H9 (cell line): ENCODE data around the gene CNTN2. TPM values are rescaled to one million over a fixed set of nuclear protein-coding genes. Genes with fewer than 3 reads are reported as not detected.

Source experiments
- DNase-seq: peaks from one replicate; pipeline ENCODE4 v3.0.0-alpha.2; 2017
- H2AFZ ChIP-seq: one replicate; pipeline ENCODE4 v1.6.1; 2013; ENCODE audit warnings: mild to moderate bottlenecking, low read length, control low read depth, moderate library complexity
- H2AK5ac ChIP-seq: 2 replicates; pipeline ENCODE4 v1.6.1; 2013; ENCODE audit warnings: low read length, control low read depth, mixed read lengths; ENCODE audit not compliant: insufficient read length
- H2BK120ac ChIP-seq: one replicate; pipeline ENCODE4 v1.6.1; 2013; ENCODE audit warnings: low read depth, mild to moderate bottlenecking, low read length, control low read depth, inconsistent platforms; ENCODE audit not compliant: poor library complexity, severe bottlenecking
- H2BK12ac ChIP-seq: 2 replicates; pipeline ENCODE4 v1.6.1; 2013; ENCODE audit warnings: low read length, control low read depth, mixed read lengths, low read depth; ENCODE audit not compliant: insufficient read length
- H2BK15ac ChIP-seq: 2 replicates; pipeline ENCODE4 v1.6.1; 2013; ENCODE audit warnings: low read depth, low read length, control low read depth
- H2BK20ac ChIP-seq: one replicate; pipeline ENCODE4 v1.6.1; 2013; ENCODE audit warnings: low read depth, mild to moderate bottlenecking, low read length, control low read depth, inconsistent platforms; ENCODE audit not compliant: poor library complexity, severe bottlenecking
- H2BK5ac ChIP-seq: 2 replicates; pipeline ENCODE4 v1.6.1; 2013; ENCODE audit warnings: low read length, control low read depth, mixed read lengths; ENCODE audit not compliant: insufficient read length
- H3K14ac ChIP-seq: 2 replicates; pipeline ENCODE4 v1.6.1; 2013; ENCODE audit warnings: low read length, control low read depth; ENCODE audit not compliant: insufficient read depth
- H3K18ac ChIP-seq: 2 replicates; pipeline ENCODE4 v1.6.1; 2013; ENCODE audit warnings: low read depth, mild to moderate bottlenecking, mixed read lengths, low read length, control low read depth; ENCODE audit not compliant: insufficient read length
- H3K23ac ChIP-seq: 2 replicates; pipeline ENCODE4 v1.6.1; 2013; ENCODE audit warnings: low read length, control low read depth, mixed read lengths, low read depth; ENCODE audit not compliant: insufficient read length
- H3K23me2 ChIP-seq: 2 replicates; pipeline ENCODE4 v1.6.1; 2013; ENCODE audit warnings: low read depth, mild to moderate bottlenecking, mixed read lengths, low read length, control low read depth; ENCODE audit not compliant: insufficient read length, poor library complexity, severe bottlenecking
- H3K27ac ChIP-seq: 2 replicates; pipeline ENCODE4 v1.5.1; 2013; ENCODE audit warnings: low read length, control low read depth, mixed read lengths, low read depth; ENCODE audit not compliant: insufficient read length
- H3K27me3 ChIP-seq: 2 replicates; pipeline ENCODE4 v1.6.1; 2013; ENCODE audit warnings: low read length, control low read depth, inconsistent platforms; ENCODE audit not compliant: insufficient read depth
- H3K4ac ChIP-seq: 2 replicates; pipeline ENCODE4 v1.6.1; 2013; ENCODE audit warnings: low read depth, mild to moderate bottlenecking, control low read depth, inconsistent platforms, low read length, moderate library complexity
- H3K4me1 ChIP-seq: 2 replicates; pipeline ENCODE4 v1.6.1; 2013; ENCODE audit warnings: low read length, control low read depth, inconsistent platforms; ENCODE audit not compliant: insufficient read depth
- H3K4me2 ChIP-seq: 2 replicates; pipeline ENCODE4 v1.6.1; 2013; ENCODE audit warnings: low read length, control low read depth, mixed read lengths; ENCODE audit not compliant: insufficient read length, insufficient read depth
- H3K56ac ChIP-seq: 2 replicates; pipeline ENCODE4 v1.6.1; 2013; ENCODE audit warnings: low read depth, mild to moderate bottlenecking, mixed read lengths, low read length, control low read depth; ENCODE audit not compliant: insufficient read length
- H3K79me1 ChIP-seq: 2 replicates; pipeline ENCODE4 v1.6.1; 2013; ENCODE audit warnings: low read depth, mild to moderate bottlenecking, moderate library complexity, low read length, control low read depth, inconsistent platforms; ENCODE audit not compliant: insufficient read depth, poor library complexity, severe bottlenecking
- H3K79me2 ChIP-seq: 2 replicates; pipeline ENCODE4 v1.6.1; 2013; ENCODE audit warnings: low read length, control low read depth, inconsistent platforms; ENCODE audit not compliant: insufficient read depth
- H3K9ac ChIP-seq: 2 replicates; pipeline ENCODE4 v1.6.1; 2013; ENCODE audit warnings: low read length, control low read depth, mixed read lengths; ENCODE audit not compliant: insufficient read length; ENCODE audit errors: extremely low read depth
- H3K9me3 ChIP-seq: one replicate; pipeline ENCODE4 v1.6.1; 2013; ENCODE audit warnings: low read depth, low read length, inconsistent platforms; ENCODE audit not compliant: control insufficient read depth
- H3T11ph ChIP-seq: one replicate; pipeline ENCODE4 v1.6.1; 2013; ENCODE audit warnings: mild to moderate bottlenecking, low read length, control low read depth, inconsistent platforms
- H4K20me1 ChIP-seq: one replicate; pipeline ENCODE4 v1.6.1; 2013; ENCODE audit not compliant: control insufficient read depth, insufficient read length, insufficient read depth
- H4K5ac ChIP-seq: 2 replicates; pipeline ENCODE4 v1.6.1; 2013; ENCODE audit warnings: low read depth, mild to moderate bottlenecking, mixed read lengths, low read length, control low read depth; ENCODE audit not compliant: insufficient read length
- H4K8ac ChIP-seq: replicated peaks from 2 replicates; pipeline ENCODE4 v1.6.1; 2013; ENCODE audit warnings: low read length, control low read depth, mixed read lengths, low read depth; ENCODE audit not compliant: insufficient read length
- H4K91ac ChIP-seq: 2 replicates; pipeline ENCODE4 v1.6.1; 2013; ENCODE audit warnings: low read depth, mild to moderate bottlenecking, moderate library complexity, mixed read lengths, low read length, control low read depth; ENCODE audit not compliant: insufficient read length
- H3K27ac Mint-ChIP-seq, 3 experiments: 2 replicates in 2 of 3; 3 replicates in 1 of 3; pipeline ENCODE4 v1.8.0; 2020 to 2021; ENCODE audit warnings: mixed read lengths in 3 of 3, mild to moderate bottlenecking in 1 of 3, moderate library complexity in 1 of 3
- H3K27me3 Mint-ChIP-seq: 2 replicates; pipeline ENCODE4 v1.8.0; 2021; ENCODE audit warnings: low read depth, mild to moderate bottlenecking, moderate library complexity, mixed read lengths
- H3K36me3 Mint-ChIP-seq, 3 experiments: 2 replicates in 2 of 3; 3 replicates in 1 of 3; pipeline ENCODE4 v1.8.0; 2020 to 2021; ENCODE audit warnings: low read depth in 3 of 3, mixed read lengths in 3 of 3; ENCODE audit not compliant: insufficient read depth in 1 of 3
- H3K4me1 Mint-ChIP-seq, 2 experiments: 2 replicates each; pipeline ENCODE4 v1.8.0; 2020; ENCODE audit warnings: mixed read lengths in 2 of 2
- H3K4me3 Mint-ChIP-seq, 2 experiments: 2 replicates in 1 of 2; 3 replicates in 1 of 2; pipeline ENCODE4 v1.8.0; 2020 to 2021; ENCODE audit warnings: mild to moderate bottlenecking in 2 of 2, mixed read lengths in 2 of 2, moderate library complexity in 1 of 2
- H3K9me3 Mint-ChIP-seq, 2 experiments: 2 replicates in 1 of 2; 3 replicates in 1 of 2; pipeline ENCODE4 v1.8.0; 2020; ENCODE audit warnings: mild to moderate bottlenecking in 2 of 2, mixed read lengths in 2 of 2, moderate library complexity in 1 of 2
- WGBS: extraction: QIAGEN DNeasy Blood & Tissue Kit; methylation state at CpG from one replicate; pipeline ENCODE4 v1.1.7; 2013; ENCODE audit warnings: missing lambda C conversion rate, low lambda C conversion rate, mixed read lengths; ENCODE audit not compliant: insufficient read length; ENCODE audit errors: extremely low coverage; 5-methylcytosine and 5-hydroxymethylcytosine counted together
- total RNA-seq: library from RNA; stranded (reverse); gene quantifications from 2 replicates; pipeline ENCODE4 v1.2.1, GENCODE V29; 2021
- TF ChIP-seq, protein P1 (sequence below): fragments of 200-600 bp; sonication (generic); conservative IDR thresholded peaks from 3 replicates; pipeline ENCODE4 v1.8.0; 2021; ENCODE audit warnings: antibody characterized with exemption, mild to moderate bottlenecking

Gene CNTN2
- total RNA-seq, 1 experiment from 2014 or later = 0.42 TPM

DNA sequence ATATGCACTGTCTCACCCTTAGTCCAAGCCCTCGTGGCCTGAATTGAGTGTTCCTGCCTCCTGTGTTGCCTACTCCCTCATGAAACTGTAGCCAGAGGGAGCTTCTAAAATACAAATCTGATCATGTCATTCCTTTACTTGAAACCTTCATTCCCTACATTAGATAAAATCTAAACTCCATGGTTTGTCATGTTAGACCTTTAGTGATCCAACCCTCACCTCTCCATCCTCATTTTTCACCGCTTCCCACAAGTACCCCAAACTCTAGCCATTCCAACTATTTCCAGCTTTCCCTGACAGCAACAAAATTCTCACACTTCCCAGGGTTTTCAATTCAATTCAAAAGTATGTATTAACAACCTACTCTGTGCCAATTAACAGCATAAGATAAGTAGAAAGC is 18.3 kb upstream of the CNTN2 start:
- H3K79me1 ChIP-seq = no peaks in the 10 kb centered on the region
- H2BK12ac ChIP-seq = no peak overlapping the region
- no peak overlapping the region for H4K91ac ChIP-seq
- no peak overlapping the region for H3K27ac Mint-ChIP-seq
- no peak for DNase-seq
- no peak overlapping the region for H3K4me2 ChIP-seq
- H3K27ac ChIP-seq = no peak overlapping the region
- H3K36me3 Mint-ChIP-seq = no peaks in the 10 kb centered on the region
- no peak overlapping the region for H2BK20ac ChIP-seq
- no peaks in the 10 kb centered on the region for H4K20me1 ChIP-seq
- H3K23me2 ChIP-seq = no peaks in the 10 kb centered on the region
- no peak overlapping the region for H4K8ac ChIP-seq
- no peak overlapping the region for H2BK5ac ChIP-seq
- H3K9me3 Mint-ChIP-seq = no peaks in the 10 kb centered on the region; a peak in 2 of 5 replicates
- H4K5ac ChIP-seq = no peak overlapping the region
- TF ChIP-seq, protein P1, sequence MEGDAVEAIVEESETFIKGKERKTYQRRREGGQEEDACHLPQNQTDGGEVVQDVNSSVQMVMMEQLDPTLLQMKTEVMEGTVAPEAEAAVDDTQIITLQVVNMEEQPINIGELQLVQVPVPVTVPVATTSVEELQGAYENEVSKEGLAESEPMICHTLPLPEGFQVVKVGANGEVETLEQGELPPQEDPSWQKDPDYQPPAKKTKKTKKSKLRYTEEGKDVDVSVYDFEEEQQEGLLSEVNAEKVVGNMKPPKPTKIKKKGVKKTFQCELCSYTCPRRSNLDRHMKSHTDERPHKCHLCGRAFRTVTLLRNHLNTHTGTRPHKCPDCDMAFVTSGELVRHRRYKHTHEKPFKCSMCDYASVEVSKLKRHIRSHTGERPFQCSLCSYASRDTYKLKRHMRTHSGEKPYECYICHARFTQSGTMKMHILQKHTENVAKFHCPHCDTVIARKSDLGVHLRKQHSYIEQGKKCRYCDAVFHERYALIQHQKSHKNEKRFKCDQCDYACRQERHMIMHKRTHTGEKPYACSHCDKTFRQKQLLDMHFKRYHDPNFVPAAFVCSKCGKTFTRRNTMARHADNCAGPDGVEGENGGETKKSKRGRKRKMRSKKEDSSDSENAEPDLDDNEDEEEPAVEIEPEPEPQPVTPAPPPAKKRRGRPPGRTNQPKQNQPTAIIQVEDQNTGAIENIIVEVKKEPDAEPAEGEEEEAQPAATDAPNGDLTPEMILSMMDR = no peak
- no peak overlapping the region for H3K9ac ChIP-seq
- no peak overlapping the region for H2AK5ac ChIP-seq
- H3K56ac ChIP-seq = no peak overlapping the region
- no peaks in the 10 kb centered on the region for H3K27me3 ChIP-seq
- no peaks in the 10 kb centered on the region for H3K9me3 ChIP-seq
- H2BK120ac ChIP-seq = no peak overlapping the region
- H2BK15ac ChIP-seq = no peak overlapping the region
- H3K27me3 Mint-ChIP-seq = peaks cover 38% of the 10 kb centered on the region
- H3K14ac ChIP-seq = no peak overlapping the region
- WGBS = 100% methylated on average over 1 of the region's 2 CpGs
- H3K79me2 ChIP-seq = no peaks in the 10 kb centered on the region
- no peak overlapping the region for H3K18ac ChIP-seq
- no peaks in the 10 kb centered on the region; the same call in 1 of the 2 replicates for H3K4me1 ChIP-seq
- no peak overlapping the region for H3K4me3 Mint-ChIP-seq
- no peak overlapping the region for H3K4ac ChIP-seq
- H3T11ph ChIP-seq = no peak overlapping the region
- H3K23ac ChIP-seq = no peak overlapping the region
- peaks cover 18 to 41% of the 10 kb centered on the region in 2 experiments for H3K4me1 Mint-ChIP-seq
- H2AFZ ChIP-seq = no peak overlapping the region
